Neural cell (in vitro differentiated cells): ENCODE data around the gene RNASEL. TPM values are rescaled to one million over a fixed set of nuclear protein-coding genes. Genes with fewer than 3 reads are reported as not detected.

Experiments
- H2AFZ ChIP-seq: fragments of 200-600, 300-800 bp; sonication (generic), shearing (Covaris generic); 2 replicates; pipeline ENCODE4 v1.6.0; 2014; ENCODE audit warnings: low read depth, mild to moderate bottlenecking, antibody characterized with exemption, low read length, moderate library complexity
- H3F3A ChIP-seq: fragments of 200-600 bp; shearing (Covaris generic); 2 replicates; pipeline ENCODE4 v1.6.1; 2016; ENCODE audit warnings: mild to moderate bottlenecking, moderate library complexity, mixed read lengths, antibody characterized with exemption, low read length; ENCODE audit not compliant: insufficient read depth, poor library complexity, severe bottlenecking
- H3K27ac ChIP-seq: fragments of 200-600, 300-800 bp; sonication (generic), shearing (Covaris generic); 2 replicates; pipeline ENCODE4 v1.5.1; 2014; ENCODE audit warnings: mild to moderate bottlenecking, low read length, moderate library complexity
- H3K27me3 ChIP-seq: fragments of 300-800, 200-600 bp; sonication (generic), shearing (Covaris generic); 2 replicates; pipeline ENCODE4 v1.6.0; 2014; ENCODE audit warnings: mild to moderate bottlenecking, low read depth, low read length, moderate library complexity; ENCODE audit not compliant: insufficient read depth
- H3K36me3 ChIP-seq: fragments of 300-800, 200-600 bp; sonication (generic), shearing (Covaris generic); 2 replicates; pipeline ENCODE4 v1.5.1; 2014; ENCODE audit warnings: mild to moderate bottlenecking, antibody characterized with exemption, low read length, moderate library complexity; ENCODE audit not compliant: insufficient read depth
- H3K4me2 ChIP-seq: fragments of 300-800, 200-600 bp; sonication (generic), shearing (Covaris generic); 2 replicates; pipeline ENCODE4 v1.6.0; 2014; ENCODE audit warnings: mild to moderate bottlenecking, low read length
- H3K4me3 ChIP-seq: fragments of 300-800, 200-600 bp; sonication (generic), shearing (Covaris generic); 2 replicates; pipeline ENCODE4 v1.5.1; 2014; ENCODE audit warnings: mild to moderate bottlenecking, low read length, moderate library complexity
- H3K79me2 ChIP-seq: fragments of 200-600 bp; shearing (Covaris generic); replicated peaks from 2 replicates; pipeline ENCODE4 v1.6.0; 2014; ENCODE audit warnings: mild to moderate bottlenecking, low read length, moderate library complexity; ENCODE audit not compliant: insufficient read depth
- H3K9ac ChIP-seq: fragments of 300-800, 200-600 bp; sonication (generic), shearing (Covaris generic); 2 replicates; pipeline ENCODE4 v1.6.1; 2016; ENCODE audit warnings: mild to moderate bottlenecking, low read length, mixed read lengths
- H3K9me2 ChIP-seq: fragments of 200-600 bp; shearing (Covaris generic); 2 replicates; pipeline ENCODE4 v1.6.1; 2016; ENCODE audit warnings: mild to moderate bottlenecking, low read length, mixed read lengths; ENCODE audit not compliant: insufficient read depth
- H3K9me3 ChIP-seq: fragments of 200-600, 300-800 bp; sonication (generic), shearing (Covaris generic); 2 replicates; pipeline ENCODE4 v1.6.1; 2016; ENCODE audit warnings: mild to moderate bottlenecking, mixed run types, low read length, moderate library complexity, mixed read lengths
- H4K20me1 ChIP-seq: fragments of 200-600 bp; shearing (Covaris generic); 2 replicates; pipeline ENCODE4 v1.6.1; 2016; ENCODE audit warnings: mild to moderate bottlenecking, mixed run types; ENCODE audit not compliant: insufficient read depth
- EP300 ChIP-seq: fragments of 450-650 bp; conservative IDR thresholded peaks from 2 replicates; pipeline ENCODE4 v1.6.1; 2014; ENCODE audit warnings: antibody characterized with exemption, mild to moderate bottlenecking, moderate library complexity; ENCODE audit not compliant: poor library complexity, severe bottlenecking
- EZH2 ChIP-seq: fragments of 200-600, 300-800 bp; shearing (Covaris generic), sonication (generic); IDR thresholded peaks from 2 replicates; pipeline ENCODE4 v1.6.1; 2014; ENCODE audit warnings: antibody characterized with exemption, low read length, borderline replicate concordance, mild to moderate bottlenecking; ENCODE audit not compliant: insufficient read depth, poor library complexity, severe bottlenecking
- MXI1 ChIP-seq: fragments of 450-650 bp; conservative IDR thresholded peaks from 2 replicates; pipeline ENCODE4 v1.6.1; 2014; ENCODE audit warnings: antibody characterized with exemption, mild to moderate bottlenecking; ENCODE audit not compliant: poor library complexity, severe bottlenecking
- POLR2AphosphoS5 ChIP-seq: IDR thresholded peaks from 2 replicates; pipeline ENCODE4 v1.6.1; 2012
- RAD21 ChIP-seq: fragments of 450-650 bp; conservative IDR thresholded peaks from 2 replicates; pipeline ENCODE4 v1.6.1; 2014; ENCODE audit warnings: antibody characterized with exemption, mild to moderate bottlenecking, moderate library complexity
- SMC3 ChIP-seq: fragments of 450-650 bp; conservative IDR thresholded peaks from 2 replicates; pipeline ENCODE4 v1.6.1; 2014; ENCODE audit warnings: antibody characterized with exemption, mild to moderate bottlenecking, moderate library complexity; ENCODE audit not compliant: poor library complexity
- TAF1 ChIP-seq: IDR thresholded peaks from 2 replicates; pipeline ENCODE4 v1.6.1; 2012; ENCODE audit warnings: low read depth
- polyA plus RNA-seq: library from polyadenylated mRNA; depleted of rRNA; stranded (reverse); fragments of >200 nt; gene quantifications from 2 replicates; pipeline ENCODE4 v1.2.3, GENCODE V29; 2014
- TF ChIP-seq, protein P1 (sequence below): fragments of 450-650 bp; IDR thresholded peaks from 2 replicates; pipeline ENCODE4 v1.5.1; 2014; ENCODE audit warnings: antibody characterized with exemption, mild to moderate bottlenecking, moderate library complexity; ENCODE audit not compliant: poor library complexity, severe bottlenecking
- TF ChIP-seq, protein P2 (sequence below): IDR thresholded peaks from 2 replicates; pipeline ENCODE4 v1.6.1; 2012; ENCODE audit warnings: borderline replicate concordance

The RNASEL gene
- polyA plus RNA-seq, 1 donor from 2014 or later = 0.47 TPM

DNA sequence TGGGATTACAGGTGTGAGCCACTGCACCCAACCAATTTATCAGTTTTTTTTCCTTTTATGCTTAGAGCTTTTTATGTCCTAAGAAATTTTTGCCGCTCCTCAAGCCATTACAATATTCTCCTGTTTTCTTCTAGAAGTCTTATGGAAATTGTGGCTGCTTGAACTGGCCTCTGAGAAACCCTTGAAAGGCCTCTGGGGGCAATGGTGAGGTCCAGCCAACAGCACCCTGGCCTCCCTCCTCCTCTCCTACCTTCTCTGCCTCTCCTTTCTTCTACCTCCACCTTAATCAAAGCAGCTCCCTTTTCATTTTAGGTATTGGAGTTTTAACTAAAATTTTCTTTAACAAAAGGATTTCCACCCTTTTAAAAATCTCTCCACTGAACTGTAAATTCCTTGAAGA lies 39.6 kb upstream of the RNASEL start:
- Histone ChIP-seq H3K36me3 (no peaks in the 10 kb centered on the region), H3K27me3 (no peaks in the 10 kb centered on the region), H4K20me1 (no peaks in the 10 kb centered on the region), H3K9ac (no peak overlapping the region), H3K9me2 (no peaks in the 10 kb centered on the region), H3K4me2 (no peak overlapping the region), H2AFZ (no peak overlapping the region), H3F3A (no peaks in the 10 kb centered on the region), H3K79me2 (no peaks in the 10 kb centered on the region), H3K4me3 (no peak overlapping the region), H3K27ac (no peak overlapping the region), H3K9me3 (no peaks in the 10 kb centered on the region)
- TF ChIP-seq SMC3 (no peak), RAD21 (no peak), EP300 (no peak), EZH2 (no peak), POLR2AphosphoS5 (no peak), TAF1 (no peak), MXI1 (no peak)
- TF ChIP-seq, protein P1, sequence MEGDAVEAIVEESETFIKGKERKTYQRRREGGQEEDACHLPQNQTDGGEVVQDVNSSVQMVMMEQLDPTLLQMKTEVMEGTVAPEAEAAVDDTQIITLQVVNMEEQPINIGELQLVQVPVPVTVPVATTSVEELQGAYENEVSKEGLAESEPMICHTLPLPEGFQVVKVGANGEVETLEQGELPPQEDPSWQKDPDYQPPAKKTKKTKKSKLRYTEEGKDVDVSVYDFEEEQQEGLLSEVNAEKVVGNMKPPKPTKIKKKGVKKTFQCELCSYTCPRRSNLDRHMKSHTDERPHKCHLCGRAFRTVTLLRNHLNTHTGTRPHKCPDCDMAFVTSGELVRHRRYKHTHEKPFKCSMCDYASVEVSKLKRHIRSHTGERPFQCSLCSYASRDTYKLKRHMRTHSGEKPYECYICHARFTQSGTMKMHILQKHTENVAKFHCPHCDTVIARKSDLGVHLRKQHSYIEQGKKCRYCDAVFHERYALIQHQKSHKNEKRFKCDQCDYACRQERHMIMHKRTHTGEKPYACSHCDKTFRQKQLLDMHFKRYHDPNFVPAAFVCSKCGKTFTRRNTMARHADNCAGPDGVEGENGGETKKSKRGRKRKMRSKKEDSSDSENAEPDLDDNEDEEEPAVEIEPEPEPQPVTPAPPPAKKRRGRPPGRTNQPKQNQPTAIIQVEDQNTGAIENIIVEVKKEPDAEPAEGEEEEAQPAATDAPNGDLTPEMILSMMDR = no peak
- TF ChIP-seq, protein P2, sequence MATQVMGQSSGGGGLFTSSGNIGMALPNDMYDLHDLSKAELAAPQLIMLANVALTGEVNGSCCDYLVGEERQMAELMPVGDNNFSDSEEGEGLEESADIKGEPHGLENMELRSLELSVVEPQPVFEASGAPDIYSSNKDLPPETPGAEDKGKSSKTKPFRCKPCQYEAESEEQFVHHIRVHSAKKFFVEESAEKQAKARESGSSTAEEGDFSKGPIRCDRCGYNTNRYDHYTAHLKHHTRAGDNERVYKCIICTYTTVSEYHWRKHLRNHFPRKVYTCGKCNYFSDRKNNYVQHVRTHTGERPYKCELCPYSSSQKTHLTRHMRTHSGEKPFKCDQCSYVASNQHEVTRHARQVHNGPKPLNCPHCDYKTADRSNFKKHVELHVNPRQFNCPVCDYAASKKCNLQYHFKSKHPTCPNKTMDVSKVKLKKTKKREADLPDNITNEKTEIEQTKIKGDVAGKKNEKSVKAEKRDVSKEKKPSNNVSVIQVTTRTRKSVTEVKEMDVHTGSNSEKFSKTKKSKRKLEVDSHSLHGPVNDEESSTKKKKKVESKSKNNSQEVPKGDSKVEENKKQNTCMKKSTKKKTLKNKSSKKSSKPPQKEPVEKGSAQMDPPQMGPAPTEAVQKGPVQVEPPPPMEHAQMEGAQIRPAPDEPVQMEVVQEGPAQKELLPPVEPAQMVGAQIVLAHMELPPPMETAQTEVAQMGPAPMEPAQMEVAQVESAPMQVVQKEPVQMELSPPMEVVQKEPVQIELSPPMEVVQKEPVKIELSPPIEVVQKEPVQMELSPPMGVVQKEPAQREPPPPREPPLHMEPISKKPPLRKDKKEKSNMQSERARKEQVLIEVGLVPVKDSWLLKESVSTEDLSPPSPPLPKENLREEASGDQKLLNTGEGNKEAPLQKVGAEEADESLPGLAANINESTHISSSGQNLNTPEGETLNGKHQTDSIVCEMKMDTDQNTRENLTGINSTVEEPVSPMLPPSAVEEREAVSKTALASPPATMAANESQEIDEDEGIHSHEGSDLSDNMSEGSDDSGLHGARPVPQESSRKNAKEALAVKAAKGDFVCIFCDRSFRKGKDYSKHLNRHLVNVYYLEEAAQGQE = no peak

DNA sequence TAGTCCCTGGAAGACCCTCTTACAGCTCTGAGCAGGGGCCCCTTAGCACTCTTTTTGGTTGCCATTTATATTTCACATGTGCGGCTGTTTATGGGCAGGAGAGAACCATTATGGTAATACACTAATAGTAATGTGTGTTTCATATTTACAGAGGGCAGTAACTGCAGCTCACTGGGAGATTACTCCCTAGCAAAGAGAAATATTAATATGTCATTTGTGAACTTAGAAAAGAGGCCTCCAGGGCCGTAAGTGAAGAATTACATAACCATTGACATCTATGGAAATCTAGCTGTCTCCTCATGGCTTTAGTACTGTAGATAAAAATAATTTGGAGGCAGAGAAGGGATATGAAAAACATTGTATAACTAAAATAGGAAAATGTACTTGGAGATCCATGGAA lies 38.6 kb upstream of the RNASEL start:
- H3K9ac ChIP-seq = no peak overlapping the region
- H3K79me2 ChIP-seq = no peaks in the 10 kb centered on the region
- no peak overlapping the region for H3K27ac ChIP-seq
- H3K9me2 ChIP-seq = no peaks in the 10 kb centered on the region
- peak; percentile 21 for TF ChIP-seq EP300
- TF ChIP-seq, protein P1 = no peak
- no peak overlapping the region for H3K4me2 ChIP-seq
- no peaks in the 10 kb centered on the region for H3K9me3 ChIP-seq
- H3K4me3 ChIP-seq = no peak overlapping the region
- H3K27me3 ChIP-seq = no peaks in the 10 kb centered on the region
- no peaks in the 10 kb centered on the region for H3F3A ChIP-seq
- no peaks in the 10 kb centered on the region for H4K20me1 ChIP-seq
- no peaks in the 10 kb centered on the region for H3K36me3 ChIP-seq
- no peak overlapping the region for H2AFZ ChIP-seq
